Measurements from ENCODE around the gene CTSW. TPM values are rescaled to one million over a fixed set of nuclear protein-coding genes. Genes with fewer than 3 reads are reported as not detected.

CTSW gene
- total RNA-seq, 2 experiments from 2014 or later: 39.3 to 41.5 TPM

DNA sequence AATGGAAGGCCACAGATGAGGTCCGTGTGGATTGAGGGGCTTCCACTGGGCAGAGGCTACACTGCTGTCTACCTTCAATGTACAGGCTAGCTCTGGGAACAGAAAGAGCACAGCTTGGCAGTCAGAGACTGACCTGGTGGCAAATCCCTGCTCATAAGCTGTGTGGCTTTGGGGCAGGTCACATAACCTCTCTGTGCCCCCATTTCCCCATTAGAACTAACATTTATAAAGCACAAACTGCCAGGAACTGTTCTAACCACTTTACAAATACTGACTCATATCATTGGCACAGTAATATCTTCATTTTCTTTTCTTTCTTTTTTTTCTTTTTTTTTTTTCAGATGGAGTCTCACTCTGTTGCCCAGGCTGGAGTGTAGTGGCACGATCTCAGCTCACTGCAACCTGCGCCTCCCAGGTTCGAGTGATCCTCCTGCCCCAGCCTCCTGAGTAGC, 17.4 kb downstream of the CTSW start:
- peaks cover 37% of the 10 kb centered on the region for H3K36me3 Mint-ChIP-seq

DNA sequence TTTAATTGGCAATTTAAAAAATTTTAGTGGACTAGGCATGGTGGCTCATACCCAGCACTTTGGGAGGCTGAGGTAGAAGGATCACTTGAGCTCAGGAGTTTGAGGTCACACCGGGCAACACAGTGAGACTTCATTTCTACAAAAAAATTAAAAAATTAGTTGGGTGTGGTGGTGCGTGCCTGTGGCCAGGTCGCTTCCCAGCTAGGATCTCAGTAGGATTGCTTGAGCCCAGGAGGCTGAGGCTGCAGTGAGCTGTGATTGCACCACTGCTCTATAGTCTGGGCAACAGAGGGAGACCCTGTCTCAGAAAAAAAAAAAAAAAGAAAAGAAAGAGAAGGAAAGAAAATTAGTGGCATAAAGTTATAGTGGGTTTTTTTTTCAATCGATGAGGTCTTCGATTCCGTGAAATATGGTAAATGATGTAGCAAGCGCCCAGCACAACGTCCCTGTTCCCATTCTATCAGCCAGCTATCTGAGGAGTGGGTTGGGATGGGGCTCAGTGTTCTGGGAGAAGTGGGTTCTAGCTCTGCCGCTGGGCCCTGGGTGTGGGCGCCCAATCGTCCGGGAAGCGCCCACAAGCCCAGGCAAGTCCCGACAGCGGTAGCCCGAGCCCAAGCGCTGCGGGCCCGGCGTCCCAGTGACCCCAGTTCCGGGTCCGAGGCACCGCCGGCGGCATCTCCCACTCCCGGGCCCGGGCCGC, 19.2 kb downstream of the CTSW start:
- peaks cover 32% of the 10 kb centered on the region for H3K4me1 Mint-ChIP-seq
- DNase-seq: no peak
- no peaks in the 10 kb centered on the region for H3K9me3 Mint-ChIP-seq
- peak overlapping the region; percentile 91 for H3K27ac Mint-ChIP-seq
- H3K27me3 Mint-ChIP-seq: peaks cover 3% of the 10 kb centered on the region
- H3K4me3 Mint-ChIP-seq: peak overlapping the region; percentile 94
- peaks cover 28% of the 10 kb centered on the region for H3K36me3 Mint-ChIP-seq

More for the DNA sequence above, 17.4 kb downstream of the CTSW start:
- Mint-ChIP-seq H3K4me3 (no peak overlapping the region), H3K9me3 (no peaks in the 10 kb centered on the region), H3K27me3 (peaks cover 6% of the 10 kb centered on the region), H3K4me1 (peaks cover 47% of the 10 kb centered on the region), H3K27ac (no peak overlapping the region)
- no peak for DNase-seq

DNA sequence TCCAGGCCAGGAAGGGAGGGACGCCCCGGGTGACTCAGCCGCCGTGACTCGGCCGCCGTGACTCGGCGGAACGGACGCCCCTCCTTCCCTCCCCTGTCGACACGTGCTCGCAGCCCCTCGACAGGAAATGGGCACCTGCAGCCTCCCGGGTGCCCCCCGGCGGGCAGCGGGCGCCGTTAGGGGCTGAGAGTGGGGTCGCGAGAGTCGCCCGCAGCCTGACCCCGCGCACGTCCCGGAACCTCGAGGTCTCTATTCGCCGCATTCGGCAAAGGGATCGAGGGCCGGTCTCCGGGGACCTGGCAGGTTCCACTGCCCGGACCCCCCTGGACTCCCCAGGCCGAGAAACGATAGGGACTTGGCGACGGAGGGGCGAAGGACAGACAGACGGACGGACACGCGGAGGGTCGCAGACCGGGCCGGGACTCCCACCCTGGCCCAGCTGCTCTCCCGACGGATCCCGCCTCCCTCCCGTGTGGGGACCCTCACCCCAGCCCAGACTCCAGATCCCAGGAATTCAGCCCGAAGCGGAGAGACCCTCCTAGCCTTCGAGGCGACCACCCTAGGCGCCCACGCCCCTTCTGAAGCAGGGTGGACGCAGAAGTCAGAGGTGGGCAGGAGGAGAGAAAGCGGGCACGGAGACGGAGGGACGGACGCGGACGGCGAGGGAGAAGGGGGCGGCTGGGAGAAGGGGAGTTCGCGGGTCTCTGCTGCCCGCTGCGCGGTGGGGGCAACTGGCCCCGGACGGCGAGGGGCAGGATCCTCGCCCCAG, 19.9 kb downstream of the CTSW start:
- Mint-ChIP-seq H3K4me3 (peak overlapping the region; percentile 94), H3K27me3 (peaks cover 3% of the 10 kb centered on the region), H3K9me3 (no peaks in the 10 kb centered on the region), H3K4me1 (peaks cover 27% of the 10 kb centered on the region), H3K36me3 (peaks cover 22% of the 10 kb centered on the region), H3K27ac (peak overlapping the region; percentile 89)
- peak; percentile 86 for DNase-seq

DNA sequence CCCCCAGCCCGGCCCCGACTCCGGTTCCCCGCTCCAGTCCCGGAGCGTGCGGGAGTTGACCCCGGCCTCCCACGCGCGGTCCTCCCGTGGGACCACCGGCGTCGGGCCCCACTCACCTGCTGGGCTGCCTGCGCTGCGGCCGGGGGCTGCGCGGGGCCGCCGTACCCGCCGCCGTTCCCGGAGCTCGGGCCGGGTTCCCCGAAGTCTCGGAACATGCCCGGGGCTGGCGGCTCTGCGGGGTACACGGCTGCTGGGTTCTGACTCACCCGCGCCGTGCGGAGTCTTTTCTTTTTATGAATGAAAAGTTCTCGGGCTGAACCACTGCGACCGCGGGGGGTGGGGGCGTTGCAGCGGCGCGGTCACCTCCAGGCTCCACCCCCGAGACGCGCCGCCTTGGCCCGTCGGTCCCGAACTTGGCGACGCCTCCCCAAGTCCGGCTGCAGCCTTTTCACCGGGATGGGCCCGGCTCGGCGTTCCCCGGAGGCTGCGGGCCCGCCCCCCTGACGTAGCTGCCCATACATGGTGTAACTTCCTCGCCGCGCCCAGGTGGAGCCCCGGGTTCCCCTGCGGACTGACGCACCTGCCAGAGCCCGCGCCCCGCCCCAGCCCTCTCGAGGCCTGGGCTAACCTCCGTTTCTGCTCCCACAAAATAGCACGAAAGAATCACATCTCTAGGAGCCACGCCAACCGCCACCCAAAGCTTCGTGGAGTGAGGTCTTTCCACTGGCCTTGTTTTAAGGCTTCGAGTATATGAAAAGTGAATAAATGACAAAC, 20.7 kb downstream of the CTSW start, which contains the start of gene FOSL1:
FOSL1 (minus strand) TSS at position 264 of the 774 bp plus-strand sequence; CDS start at position 215, 49 bp downstream.
- Mint-ChIP-seq H3K27ac (peak within 1 kb of the TSS; percentile 89), H3K9me3 (no peaks in the 10 kb centered on the region), H3K4me1 (peaks cover 24% of the 10 kb centered on the region), H3K4me3 (peak within 1 kb of the TSS; percentile 94), H3K36me3 (peaks cover 19% of the 10 kb centered on the region), H3K27me3 (peaks cover 3% of the 10 kb centered on the region)
- peak; percentile 97 for DNase-seq

- Mint-ChIP-seq H3K27ac (no peak overlapping the region), H3K9me3 (no peaks in the 10 kb centered on the region), H3K4me1 (peaks cover 19% of the 10 kb centered on the region), H3K36me3 (peaks cover 13% of the 10 kb centered on the region), H3K27me3 (peaks cover 3% of the 10 kb centered on the region), H3K4me3 (no peak overlapping the region)
- no peak for DNase-seq
Observed at GRCh38 chr11:65900899-65901180, 21.2 kb downstream of the CTSW start.

DNA sequence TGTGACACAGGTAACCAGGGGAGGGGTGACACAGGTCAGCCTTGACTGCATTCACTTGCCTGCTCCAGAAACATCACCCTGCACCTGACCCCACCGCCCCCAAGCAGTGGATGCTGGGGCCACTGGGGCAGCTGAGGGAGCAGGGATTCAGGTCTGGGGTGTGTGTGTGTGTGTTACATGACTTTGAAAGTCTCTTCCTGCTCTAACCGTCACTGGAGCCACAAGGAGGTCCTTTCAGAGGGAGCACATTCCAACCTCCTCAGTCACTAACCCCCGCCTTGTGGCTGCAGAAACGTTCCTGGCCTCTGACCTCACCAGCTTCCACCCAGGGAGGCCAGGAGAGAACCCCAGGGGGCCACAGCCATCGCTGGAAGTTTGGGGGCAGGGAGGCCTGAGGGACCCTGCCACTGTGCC, 23.4 kb downstream of the CTSW start:
- H3K36me3 Mint-ChIP-seq: peaks cover 5% of the 10 kb centered on the region
- H3K4me1 Mint-ChIP-seq: peaks cover 2% of the 10 kb centered on the region
- no peak overlapping the region for H3K4me3 Mint-ChIP-seq
- no peak for DNase-seq
- peaks cover 7% of the 10 kb centered on the region for H3K27me3 Mint-ChIP-seq
- no peaks in the 10 kb centered on the region for H3K9me3 Mint-ChIP-seq
- no peak overlapping the region for H3K27ac Mint-ChIP-seq

DNA sequence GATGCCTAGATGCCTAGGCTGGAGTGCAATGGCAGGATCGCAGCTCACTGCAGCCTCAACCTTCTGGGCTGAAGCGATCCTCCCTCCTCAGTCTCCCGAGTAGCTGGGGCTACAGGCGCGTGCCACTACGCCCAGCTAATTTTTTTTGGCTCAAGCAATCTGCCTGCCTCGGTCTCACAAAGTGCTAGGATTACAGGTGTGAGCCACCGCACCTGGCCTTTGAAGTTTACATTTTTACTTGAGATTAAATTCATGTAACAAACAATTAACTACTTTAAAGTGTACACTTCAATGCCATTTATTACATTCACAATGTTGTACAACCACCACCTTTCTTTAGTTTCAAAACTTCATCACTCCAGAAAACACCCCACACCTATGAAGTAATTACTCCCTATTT, 24.1 kb downstream of the CTSW start:
- H3K36me3 Mint-ChIP-seq: peaks cover 3% of the 10 kb centered on the region
- DNase-seq: no peak
- peaks cover 10% of the 10 kb centered on the region for H3K27me3 Mint-ChIP-seq
- H3K9me3 Mint-ChIP-seq: no peaks in the 10 kb centered on the region
- H3K4me1 Mint-ChIP-seq: peaks cover 2% of the 10 kb centered on the region
- no peak overlapping the region for H3K27ac Mint-ChIP-seq
- no peak overlapping the region for H3K4me3 Mint-ChIP-seq

GRCh38 chr11:65906602-65907001, 27.0 kb downstream of the CTSW start:
- no peak for DNase-seq
- peaks cover 5% of the 10 kb centered on the region for H3K4me1 Mint-ChIP-seq

GRCh38 chr11:65907878-65908277, 28.2 kb downstream of the CTSW start:
- Mint-ChIP-seq H3K36me3 (no peaks in the 10 kb centered on the region), H3K4me3 (no peak overlapping the region), H3K4me1 (peaks cover 5% of the 10 kb centered on the region), H3K9me3 (no peaks in the 10 kb centered on the region), H3K27ac (no peak overlapping the region), H3K27me3 (peaks cover 7% of the 10 kb centered on the region)
- DNase-seq: no peak

More at GRCh38 chr11:65906602-65907001, 27.0 kb downstream of the CTSW start:
- H3K27ac Mint-ChIP-seq: no peak overlapping the region
- peaks cover 10% of the 10 kb centered on the region for H3K27me3 Mint-ChIP-seq
- no peaks in the 10 kb centered on the region for H3K36me3 Mint-ChIP-seq
- no peak overlapping the region for H3K4me3 Mint-ChIP-seq
- no peaks in the 10 kb centered on the region for H3K9me3 Mint-ChIP-seq

GRCh38 chr11:65911682-65912568, 32.3 kb downstream of the CTSW start:
- H3K36me3 Mint-ChIP-seq: no peaks in the 10 kb centered on the region
- peaks cover 3% of the 10 kb centered on the region for H3K27me3 Mint-ChIP-seq
- no peak for DNase-seq
- no peaks in the 10 kb centered on the region for H3K9me3 Mint-ChIP-seq
- peaks cover 20% of the 10 kb centered on the region for H3K4me1 Mint-ChIP-seq
- H3K27ac Mint-ChIP-seq: no peak overlapping the region
- no peak overlapping the region for H3K4me3 Mint-ChIP-seq

GRCh38 chr11:65912845-65913244, 33.2 kb downstream of the CTSW start:
- Mint-ChIP-seq H3K27ac (no peak overlapping the region), H3K9me3 (no peaks in the 10 kb centered on the region), H3K27me3 (peaks cover 3% of the 10 kb centered on the region), H3K4me3 (no peak overlapping the region), H3K4me1 (peaks cover 25% of the 10 kb centered on the region), H3K36me3 (no peaks in the 10 kb centered on the region)
- no peak for DNase-seq

DNA sequence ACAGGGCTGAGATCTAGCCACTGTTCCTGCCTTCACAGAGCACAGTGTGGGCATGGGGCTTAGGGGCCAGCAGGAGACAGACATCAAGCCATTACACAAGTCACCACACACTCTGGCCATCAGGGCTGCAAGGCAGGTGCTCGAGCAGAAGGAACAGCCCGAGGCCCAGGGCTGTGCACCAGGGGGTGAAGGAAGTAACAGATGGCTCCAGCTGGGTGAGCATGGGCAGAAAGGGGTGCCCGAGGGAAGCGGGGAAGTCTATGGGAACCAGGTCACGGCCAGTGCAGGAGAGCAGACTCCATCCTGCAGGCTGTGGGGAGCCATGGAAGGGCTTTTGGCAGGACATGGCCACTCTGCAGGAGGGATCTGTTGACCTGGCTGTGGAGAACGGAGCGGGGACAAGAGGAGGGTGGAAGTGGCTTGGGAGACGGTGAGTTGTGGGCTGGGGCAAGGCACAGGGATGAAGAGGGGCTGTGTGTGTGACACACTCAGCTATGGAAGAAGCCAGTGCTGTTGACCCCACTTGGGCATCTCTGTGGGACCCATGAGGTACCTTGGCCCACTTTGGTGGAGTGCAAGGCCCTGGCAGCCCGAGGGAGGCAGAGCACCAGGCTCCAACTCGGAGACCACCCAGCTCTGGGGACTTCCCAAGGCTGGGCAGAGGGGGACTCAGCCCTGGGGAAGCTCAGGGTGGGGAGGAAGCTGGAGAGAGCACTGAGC, 35.6 kb downstream of the CTSW start:
- H3K9me3 Mint-ChIP-seq: no peaks in the 10 kb centered on the region
- H3K27ac Mint-ChIP-seq: no peak overlapping the region
- H3K36me3 Mint-ChIP-seq: no peaks in the 10 kb centered on the region
- DNase-seq: no peak
- no peak overlapping the region for H3K4me3 Mint-ChIP-seq
- H3K27me3 Mint-ChIP-seq: no peaks in the 10 kb centered on the region
- peaks cover 20% of the 10 kb centered on the region for H3K4me1 Mint-ChIP-seq

DNA sequence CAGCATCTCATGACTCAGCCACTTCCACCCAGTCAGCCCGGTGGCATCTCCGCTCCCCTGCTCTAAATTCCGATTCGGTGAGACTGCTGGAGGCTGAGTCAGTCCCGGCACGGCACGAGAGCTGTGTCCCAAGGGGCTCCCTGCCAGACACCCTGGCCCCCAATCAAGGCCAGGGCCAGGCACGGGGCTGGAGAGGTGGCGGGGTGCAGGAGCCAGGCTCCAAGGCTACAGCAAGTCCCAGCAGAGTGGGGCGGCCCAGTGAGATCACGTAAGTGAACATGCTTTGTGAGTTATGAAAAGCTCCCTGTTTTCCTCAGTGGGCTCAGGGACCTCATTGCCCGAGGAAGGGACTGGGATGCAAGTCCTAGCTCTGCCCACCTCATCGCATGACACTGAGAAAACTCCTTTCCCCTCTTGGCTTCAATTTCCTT, 36.2 kb downstream of the CTSW start:
- no peaks in the 10 kb centered on the region for H3K9me3 Mint-ChIP-seq
- no peaks in the 10 kb centered on the region for H3K27me3 Mint-ChIP-seq
- H3K4me1 Mint-ChIP-seq: peaks cover 24% of the 10 kb centered on the region
- H3K4me3 Mint-ChIP-seq: no peak overlapping the region
- no peaks in the 10 kb centered on the region for H3K36me3 Mint-ChIP-seq
- H3K27ac Mint-ChIP-seq: no peak overlapping the region
- DNase-seq: no peak

- no peaks in the 10 kb centered on the region for H3K27me3 Mint-ChIP-seq
- H3K9me3 Mint-ChIP-seq: no peaks in the 10 kb centered on the region
- H3K27ac Mint-ChIP-seq: peak overlapping the region; percentile 44
- peaks cover 24% of the 10 kb centered on the region for H3K4me1 Mint-ChIP-seq
- H3K4me3 Mint-ChIP-seq: peak overlapping the region; percentile 85
- no peak for DNase-seq
- H3K36me3 Mint-ChIP-seq: no peaks in the 10 kb centered on the region
Observed at GRCh38 chr11:65916391-65916790, 36.8 kb downstream of the CTSW start.

Measured in activated naive CD8-positive, alpha-beta T cell treated with anti-CD3 and anti-CD28 coated beads for 36 hours (primary cell).